ENCODE data around the gene ADARB2. TPM values are rescaled to one million over a fixed set of nuclear protein-coding genes. Genes with fewer than 3 reads are reported as not detected.
"Not testable (repeated sequence)": the region's sequence is repeated elsewhere in the genome, so short reads cannot be mapped to it uniquely, and the experiment has no call there.

The ADARB2 gene
- total RNA-seq, 1 donor from 2014 or later: 0.80 TPM

DNA sequence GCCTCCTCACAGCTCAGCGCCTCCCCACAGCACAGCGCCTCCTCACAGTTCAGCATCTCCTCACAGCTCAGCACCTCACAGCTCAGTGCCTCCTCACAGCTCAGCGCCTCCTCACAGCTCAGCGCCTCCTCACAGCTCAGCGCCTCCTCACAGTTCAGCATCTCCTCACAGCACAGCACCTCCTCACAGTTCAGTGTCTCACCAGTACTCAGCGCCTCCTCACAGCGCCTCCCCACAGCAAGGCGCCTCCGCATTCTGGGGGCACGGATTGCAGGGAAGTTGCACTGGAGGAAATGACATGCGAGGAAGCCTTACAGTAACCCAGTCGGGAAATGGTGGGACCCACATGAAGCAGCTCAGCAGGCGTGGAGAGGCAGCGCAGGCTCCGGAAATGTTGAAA, 409.6 kb downstream of the ADARB2 start:
- no peaks in the 10 kb centered on the region for H3K27me3 ChIP-seq (ENCODE audit: low read depth)
- intact Hi-C loops (cut with DNase I): no loop called here
- no peaks in the 10 kb centered on the region for H3K4me1 ChIP-seq
- TF ChIP-seq, protein P1, sequence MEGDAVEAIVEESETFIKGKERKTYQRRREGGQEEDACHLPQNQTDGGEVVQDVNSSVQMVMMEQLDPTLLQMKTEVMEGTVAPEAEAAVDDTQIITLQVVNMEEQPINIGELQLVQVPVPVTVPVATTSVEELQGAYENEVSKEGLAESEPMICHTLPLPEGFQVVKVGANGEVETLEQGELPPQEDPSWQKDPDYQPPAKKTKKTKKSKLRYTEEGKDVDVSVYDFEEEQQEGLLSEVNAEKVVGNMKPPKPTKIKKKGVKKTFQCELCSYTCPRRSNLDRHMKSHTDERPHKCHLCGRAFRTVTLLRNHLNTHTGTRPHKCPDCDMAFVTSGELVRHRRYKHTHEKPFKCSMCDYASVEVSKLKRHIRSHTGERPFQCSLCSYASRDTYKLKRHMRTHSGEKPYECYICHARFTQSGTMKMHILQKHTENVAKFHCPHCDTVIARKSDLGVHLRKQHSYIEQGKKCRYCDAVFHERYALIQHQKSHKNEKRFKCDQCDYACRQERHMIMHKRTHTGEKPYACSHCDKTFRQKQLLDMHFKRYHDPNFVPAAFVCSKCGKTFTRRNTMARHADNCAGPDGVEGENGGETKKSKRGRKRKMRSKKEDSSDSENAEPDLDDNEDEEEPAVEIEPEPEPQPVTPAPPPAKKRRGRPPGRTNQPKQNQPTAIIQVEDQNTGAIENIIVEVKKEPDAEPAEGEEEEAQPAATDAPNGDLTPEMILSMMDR (IDR thresholded peaks at IDR 0.05): no peak
- ATAC-seq (peak in 1 of 2 donors; percentile 53), DNase-seq (no peak)
- no peak overlapping the region for H3K27ac ChIP-seq
- no peaks in the 10 kb centered on the region for H3K9me3 ChIP-seq
- H3K4me3 ChIP-seq: no peak overlapping the region
- H3K36me3 ChIP-seq: no peaks in the 10 kb centered on the region

DNA sequence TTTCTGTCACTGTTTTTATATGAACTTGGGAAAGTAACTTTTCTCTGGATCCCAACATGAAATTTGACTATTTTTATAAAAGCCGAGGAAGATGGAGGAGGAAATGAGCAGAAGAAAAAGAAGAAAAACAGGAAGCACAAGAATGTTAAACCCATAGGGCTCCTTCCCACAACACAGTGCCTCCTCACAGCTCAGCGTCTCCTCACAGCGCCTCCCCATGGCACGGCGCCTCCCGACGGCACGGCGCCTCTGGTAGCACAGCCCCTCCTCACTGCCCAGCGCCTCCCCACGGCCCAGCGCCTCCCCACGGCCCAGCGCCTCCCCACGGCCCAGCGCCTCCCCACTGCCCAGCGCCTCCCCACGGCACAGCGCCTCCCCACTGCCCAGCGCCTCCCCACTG, 410.8 kb downstream of the ADARB2 start:
- H3K9me3 ChIP-seq; intact Hi-C loops (cut with DNase I); ATAC-seq; H3K4me3 ChIP-seq; H3K27ac ChIP-seq; H3K4me1 ChIP-seq; H3K27me3 ChIP-seq (ENCODE audit: low read depth); DNase-seq; H3K36me3 ChIP-seq: not testable (repeated sequence)

DNA sequence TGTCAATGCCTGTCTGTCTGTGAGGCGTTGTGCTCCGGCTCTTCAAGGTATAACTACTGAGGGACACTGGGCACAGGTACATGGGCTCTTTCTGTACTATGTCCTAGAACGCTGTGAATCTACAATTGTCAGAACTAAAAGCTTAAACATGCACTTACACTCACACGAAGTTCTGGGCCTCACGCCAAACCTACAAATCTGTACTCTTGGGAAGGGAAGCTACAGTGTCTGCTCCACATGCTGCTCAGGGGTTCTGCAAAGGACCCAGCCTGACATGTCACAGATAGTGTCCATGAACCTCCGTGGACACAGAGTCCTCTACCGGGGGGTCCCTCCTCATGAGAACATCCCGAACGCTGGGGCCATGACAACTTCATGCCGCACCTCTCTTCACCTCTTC, 412.4 kb downstream of the ADARB2 start:
- intact Hi-C loops (cut with DNase I): no loop called here
- no peak for ATAC-seq
- TF ChIP-seq, protein P1 (IDR thresholded peaks at IDR 0.05): no peak
- Histone ChIP-seq H3K4me1 (no peaks in the 10 kb centered on the region), H3K4me3 (no peak overlapping the region), H3K27ac (no peak overlapping the region), H3K36me3 (no peaks in the 10 kb centered on the region), H3K27me3 (ENCODE audit: low read depth) (no peaks in the 10 kb centered on the region), H3K9me3 (no peaks in the 10 kb centered on the region)
- no peak for DNase-seq

DNA sequence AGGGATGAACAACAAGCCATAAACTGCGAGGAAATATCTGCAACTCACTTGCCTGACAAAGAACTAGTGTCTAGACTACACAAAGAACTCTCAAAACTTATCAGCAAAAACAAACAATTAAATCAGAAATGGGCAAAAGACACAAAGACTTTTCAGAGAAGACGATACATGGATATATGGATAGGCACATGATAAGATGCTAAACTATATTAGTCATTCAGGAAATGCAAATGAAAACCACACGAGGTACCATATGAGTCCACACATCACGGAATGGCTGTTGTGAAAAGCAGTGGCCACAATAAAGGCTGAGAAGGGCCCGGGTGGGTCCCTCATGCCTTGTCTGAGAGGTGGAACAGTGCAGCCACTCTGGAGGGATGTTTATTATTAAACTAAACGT, 413.4 kb downstream of the ADARB2 start:
- no peaks in the 10 kb centered on the region for H3K9me3 ChIP-seq
- intact Hi-C loops (cut with DNase I): no loop called here
- no peaks in the 10 kb centered on the region for H3K27me3 ChIP-seq (ENCODE audit: low read depth)
- H3K4me1 ChIP-seq: no peaks in the 10 kb centered on the region
- DNase-seq: no peak
- TF ChIP-seq, protein P1 (IDR thresholded peaks at IDR 0.05): no peak
- no peak overlapping the region for H3K4me3 ChIP-seq
- no peak overlapping the region for H3K27ac ChIP-seq
- ATAC-seq: no peak
- no peaks in the 10 kb centered on the region for H3K36me3 ChIP-seq

DNA sequence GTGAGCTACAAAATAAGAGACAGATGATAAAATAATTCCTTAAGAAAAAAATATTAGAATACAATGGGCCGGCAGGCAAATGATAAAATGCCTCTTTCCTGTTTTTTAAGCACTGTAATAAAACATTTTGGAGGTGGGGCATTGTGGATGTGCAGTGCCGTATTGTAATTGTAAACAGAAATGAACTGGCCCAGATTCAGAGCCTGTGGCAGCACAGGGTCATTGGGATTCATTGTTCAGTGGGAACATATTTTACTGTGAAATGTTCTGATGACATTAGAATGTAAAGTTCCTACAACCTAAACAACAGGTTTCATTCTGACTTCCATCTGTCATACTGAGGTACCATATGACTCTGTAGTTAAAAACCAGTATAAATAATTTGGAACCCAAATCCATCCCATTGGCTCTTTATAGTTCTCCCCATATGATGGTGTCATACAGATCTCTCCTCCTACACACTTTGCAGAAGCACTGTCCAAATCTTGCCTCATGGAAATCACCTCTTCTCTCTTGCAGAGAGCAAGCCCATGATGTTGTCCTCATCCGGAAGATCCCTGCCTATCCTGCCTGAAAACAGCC, 416.5 kb downstream of the ADARB2 start:
- intact Hi-C loops (cut with DNase I): no loop called here
- TF ChIP-seq, protein P1 (IDR thresholded peaks at IDR 0.05): no peak
- Histone ChIP-seq H3K4me1 (no peaks in the 10 kb centered on the region), H3K27me3 (ENCODE audit: low read depth) (no peaks in the 10 kb centered on the region), H3K36me3 (no peaks in the 10 kb centered on the region), H3K4me3 (no peak overlapping the region), H3K9me3 (no peaks in the 10 kb centered on the region), H3K27ac (no peak overlapping the region)
- no peak for DNase-seq
- ATAC-seq: no peak

DNA sequence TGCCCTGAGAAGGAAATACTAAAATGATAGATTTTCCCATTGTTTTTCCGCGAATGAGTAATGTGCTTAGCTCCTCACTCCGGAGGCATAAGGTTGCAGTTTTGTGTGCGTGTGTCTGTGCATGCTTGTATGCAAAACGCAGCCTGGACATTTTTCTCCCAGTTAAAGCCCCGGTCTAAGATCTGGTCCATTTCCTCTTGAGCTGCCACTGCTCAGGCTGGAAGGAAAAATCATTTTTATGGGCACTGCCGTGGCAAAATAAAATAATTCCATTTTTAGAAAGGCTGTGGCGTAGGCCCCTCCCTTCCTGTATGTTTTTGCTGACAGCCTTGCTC, 420.5 kb downstream of the ADARB2 start:
- intact Hi-C loops (cut with DNase I): no loop called here
- Histone ChIP-seq H3K27ac (no peak overlapping the region), H3K4me1 (no peaks in the 10 kb centered on the region), H3K27me3 (ENCODE audit: low read depth) (peaks cover 3% of the 10 kb centered on the region), H3K4me3 (no peak overlapping the region), H3K9me3 (no peaks in the 10 kb centered on the region), H3K36me3 (no peaks in the 10 kb centered on the region)
- ATAC-seq: no peak
- TF ChIP-seq, protein P1 (IDR thresholded peaks at IDR 0.05): no peak
- no peak for DNase-seq
